PC-3 (cell line): ENCODE measurements around the gene AGPAT1. TPM values are rescaled to one million over a fixed set of nuclear protein-coding genes. Genes with fewer than 3 reads are reported as not detected.

ENCODE experiments used
- ATAC-seq: fragments of 200-7000 bp; cut with Tn5 transposase; 2 replicates; pipeline ENCODE4 v1.9.1; 2020; ENCODE audit warnings: mild to moderate bottlenecking, moderate library complexity
- BruUV-seq: library from RNA; stranded (reverse); fragments of 400-500 nt; replicated peaks from 2 replicates; lab custom pipeline; 2021; lab: Mats Ljungman, UMichigan
- CTCF ChIA-PET: fragments of 300-600 bp; sonication (Branson Sonifier 250); formaldehyde crosslinking; loops from one replicate; lab custom pipeline; 2022; ENCODE audit warnings: antibody characterized with exemption; lab: Charles Lee
- POLR2A ChIA-PET: fragments of 300-600 bp; sonication (Branson Sonifier 250); formaldehyde crosslinking; loops from one replicate; lab custom pipeline; 2022; ENCODE audit warnings: antibody characterized with exemption; ENCODE audit not compliant: unreplicated experiment; lab: Charles Lee
- DNase-seq: peaks from one replicate; pipeline ENCODE4 v3.0.0-alpha.2; 2015
- H2AFZ ChIP-seq: fragments of 300-600 bp; sonication (generic); 2 replicates; pipeline ENCODE4 v1.6.0; 2016; ENCODE audit warnings: antibody characterized with exemption, low read length
- H3F3A ChIP-seq: fragments of 300-600 bp; sonication (generic); one replicate; pipeline ENCODE4 v1.6.0; 2017; ENCODE audit warnings: antibody characterized with exemption, low read length, control low read depth, mild to moderate bottlenecking; ENCODE audit not compliant: unreplicated experiment
- H3K27ac ChIP-seq: fragments of 300-600 bp; sonication (generic); 2 replicates; pipeline ENCODE4 v1.5.1; 2016; ENCODE audit warnings: mild to moderate bottlenecking, low read length
- H3K27me3 ChIP-seq: fragments of 300-600 bp; sonication (generic); 2 replicates; pipeline ENCODE4 v1.6.1; 2016; ENCODE audit warnings: low read length, mixed read lengths
- H3K36me3 ChIP-seq: fragments of 300-600 bp; sonication (generic); 2 replicates; pipeline ENCODE4 v1.6.1; 2016; ENCODE audit warnings: low read depth, mixed run types, low read length, mixed read lengths
- H3K4me1 ChIP-seq: fragments of 300-600 bp; sonication (generic); 2 replicates; pipeline ENCODE4 v1.5.1; 2016; ENCODE audit warnings: low read length; ENCODE audit not compliant: insufficient read depth
- H3K4me2 ChIP-seq: fragments of 300-600 bp; sonication (generic); 2 replicates; pipeline ENCODE4 v1.6.0; 2016; ENCODE audit warnings: low read length
- H3K4me3 ChIP-seq: fragments of 300-600 bp; sonication (generic); 2 replicates; pipeline ENCODE4 v1.5.1; 2016; ENCODE audit warnings: mild to moderate bottlenecking, low read length, mixed read lengths
- H3K79me2 ChIP-seq: fragments of 300-600 bp; sonication (generic); 2 replicates; pipeline ENCODE4 v1.6.1; 2017; ENCODE audit warnings: low read length, mixed read lengths
- H3K9ac ChIP-seq: fragments of 300-600 bp; sonication (generic); 2 replicates; pipeline ENCODE4 v1.6.0; 2016; ENCODE audit warnings: mild to moderate bottlenecking, low read length
- H3K9me2 ChIP-seq: fragments of 300-600 bp; sonication (generic); replicated peaks from 2 replicates; pipeline ENCODE4 v1.6.1; 2016; ENCODE audit warnings: mixed run types, low read length, mixed read lengths
- H3K9me3 ChIP-seq: fragments of 300-600 bp; sonication (generic); 2 replicates; pipeline ENCODE4 v1.6.1; 2016; ENCODE audit warnings: low read length, mixed read lengths
- H4K20me1 ChIP-seq: fragments of 300-600 bp; sonication (generic); 2 replicates; pipeline ENCODE4 v1.6.1; 2016; ENCODE audit warnings: low read length, mixed read lengths
- CTCF ChIP-seq: fragments of 300-600 bp; sonication (generic); conservative IDR thresholded peaks from 2 replicates; pipeline ENCODE4 v1.5.1; 2017; ENCODE audit warnings: antibody characterized with exemption, low read depth, mild to moderate bottlenecking, low read length
- EZH2 ChIP-seq: fragments of 300-600 bp; sonication (generic); IDR thresholded peaks from one replicate; pipeline ENCODE4 v1.6.1; 2017; ENCODE audit warnings: antibody characterized with exemption, mild to moderate bottlenecking, low read length; ENCODE audit not compliant: unreplicated experiment
- EZH2phosphoT487 ChIP-seq: fragments of 300-600 bp; sonication (generic); IDR thresholded peaks from 2 replicates; pipeline ENCODE4 v1.6.1; 2018; ENCODE audit warnings: mild to moderate bottlenecking, antibody characterized with exemption, low read length, borderline replicate concordance
- intact Hi-C: fragments of 100-400 bp; cut with micrococcal nuclease; formaldehyde crosslinking; loops from 2 replicates; pipeline ENCODE4 v1.9.0; 2023
- total RNA-seq: library from RNA; depleted of rRNA; stranded (reverse); fragments of >200 nt; gene quantifications from 2 replicates; pipeline ENCODE4 v1.2.3, GENCODE V29; 2014

The AGPAT1 gene
- total RNA-seq, 1 experiment from 2014 or later = 59.6 TPM

DNA sequence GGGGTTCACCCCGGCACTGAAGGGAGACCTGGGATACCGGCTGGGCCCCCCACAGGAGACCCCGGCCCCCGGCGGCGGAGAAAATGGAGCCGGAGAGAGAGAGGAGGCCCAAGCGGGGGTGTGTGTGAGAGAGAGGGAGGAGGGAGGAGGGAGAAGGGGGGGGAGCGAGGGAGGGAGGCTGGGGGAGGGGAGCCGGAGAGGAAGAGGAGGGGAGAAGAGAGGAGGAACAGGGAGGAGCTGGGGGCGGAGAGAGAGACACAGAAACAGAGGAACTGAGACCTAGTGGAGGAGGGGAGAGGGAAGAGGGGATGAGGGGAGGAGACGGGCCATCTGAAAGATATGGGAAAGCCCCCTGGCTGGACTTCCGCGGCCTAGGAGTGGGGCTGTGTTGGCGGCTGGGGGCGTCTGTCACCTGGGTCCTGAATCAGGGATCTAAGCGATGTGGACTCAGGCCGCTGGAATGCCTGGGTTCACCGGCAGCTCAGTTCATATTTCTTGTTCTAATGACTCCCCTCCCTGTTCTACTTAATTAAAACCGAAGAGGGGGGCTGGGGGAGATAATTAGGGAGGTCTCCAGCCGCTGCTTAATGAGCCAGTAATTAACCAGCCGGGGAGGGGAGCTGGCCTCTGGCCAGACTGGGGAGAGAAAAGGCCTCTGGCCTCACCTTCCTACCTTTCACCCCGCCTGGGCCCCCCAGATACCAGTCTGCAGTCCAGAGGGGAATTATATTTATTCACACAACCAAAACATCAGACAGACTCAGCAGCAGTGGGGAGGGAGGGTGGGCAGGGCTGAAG is 14.4 kb upstream of the AGPAT1 start, which contains the start of gene PBX2:
Gene PBX2 (minus strand): TSS at position 149 of the 798 bp plus-strand sequence. CDS start 287 bp downstream, outside the sequence.
- TF ChIP-seq EZH2 = no peak
- TF ChIP-seq CTCF = no peak
- no peak for TF ChIP-seq EZH2phosphoT487
- intact Hi-C loops = no loop called here
- ATAC-seq = peak; percentile 74
- Histone ChIP-seq H3K79me2 (peaks cover 18% of the 10 kb centered on the region), H3K4me1 (peaks cover 33% of the 10 kb centered on the region), H3K4me3 (peak within 1 kb of the TSS; percentile 84), H3K4me2 (peak within 1 kb of the TSS; percentile 81), H3K9me2 (no peaks in the 10 kb centered on the region), H3K27ac (peak within 1 kb of the TSS; percentile 44; the same call in 1 of the 2 replicates), H3K9ac (peak within 1 kb of the TSS; percentile 78), H3K27me3 (no peaks in the 10 kb centered on the region), H3K36me3 (no peaks in the 10 kb centered on the region), H2AFZ (peak within 1 kb of the TSS; percentile 89), H3F3A (no peaks in the 10 kb centered on the region), H3K9me3 (no peaks in the 10 kb centered on the region), H4K20me1 (no peaks in the 10 kb centered on the region)
- ChIA-PET CTCF (interaction anchor here (0.6 kb wide), 2 partner anchors 54 to 417 kb away, joined by 3 to 4 read pairs; no protein-coding TSS in a partner anchor), POLR2A (interaction anchor here (0.6 to 0.7 kb wide), 2 partner anchors 14 to 648 kb away, joined by 3 read pairs; partner anchors contain the start of gene DDX39B)
- DNase-seq = peak; percentile 74
- TSS peak; percentile 98 for BruUV-seq

- H3K9me2 ChIP-seq = no peaks in the 10 kb centered on the region
- H3K9me3 ChIP-seq = no peaks in the 10 kb centered on the region
- ATAC-seq = no peak; the same call in 1 of the 2 replicates
- H3K27ac ChIP-seq = no peak overlapping the region
- H3K4me1 ChIP-seq = peaks cover 28% of the 10 kb centered on the region
- no peak for DNase-seq
- ChIA-PET CTCF (no interaction called here), POLR2A (no interaction called here)
- H2AFZ ChIP-seq = no peak overlapping the region; the same call in 1 of the 2 replicates
- H3K36me3 ChIP-seq = no peaks in the 10 kb centered on the region
- BruUV-seq = no TSS peak
- H3K79me2 ChIP-seq = peaks cover 18% of the 10 kb centered on the region
- peak overlapping the region; percentile 78 for H3K9ac ChIP-seq
- intact Hi-C loops = no loop called here
- no peaks in the 10 kb centered on the region for H3K27me3 ChIP-seq
- no peak for TF ChIP-seq EZH2phosphoT487
- TF ChIP-seq CTCF = no peak
- no peak for TF ChIP-seq EZH2
- H3F3A ChIP-seq = no peaks in the 10 kb centered on the region
- peak overlapping the region; percentile 84 for H3K4me3 ChIP-seq
- peak overlapping the region; percentile 81 for H3K4me2 ChIP-seq
- H4K20me1 ChIP-seq = no peaks in the 10 kb centered on the region
Observed at GRCh38 chr6:32189742-32190053, 13.8 kb upstream of the AGPAT1 start.
